H1 (cell line): ENCODE measurements around the gene CAMTA1.

Experiments
- CTCF ChIP-seq, 3 experiments: IDR thresholded peaks; 1 replicate in 2 of 3; 2 replicates in 1 of 3; pipeline versions ENCODE4 v1.5.1 to v1.6.1; 2011; ENCODE audit warnings: low read length in 3 of 3, mild to moderate bottlenecking in 3 of 3, inconsistent platforms in 2 of 3, low read depth in 1 of 3, moderate library complexity in 1 of 3; ENCODE audit not compliant: insufficient read depth in 1 of 3; ENCODE audit errors: control extremely low read depth in 1 of 3
- FOSL1 ChIP-seq: IDR thresholded peaks from 2 replicates; pipeline ENCODE4 v1.6.1; 2011; ENCODE audit warnings: mild to moderate bottlenecking, low read depth, low read length, moderate library complexity; ENCODE audit not compliant: insufficient read depth
- GABPA ChIP-seq: IDR thresholded peaks from 2 replicates; pipeline ENCODE4 v1.6.1; 2011; ENCODE audit warnings: mild to moderate bottlenecking, low read length, moderate library complexity, borderline replicate concordance; ENCODE audit not compliant: insufficient read depth
- MAX ChIP-seq: IDR thresholded peaks from 2 replicates; pipeline ENCODE4 v1.6.1; 2012; ENCODE audit warnings: inconsistent platforms
- PHF8 ChIP-seq: fragments of 200-600 bp; sonication (generic); conservative IDR thresholded peaks from 2 replicates; pipeline ENCODE4 v1.7.1; 2012; ENCODE audit warnings: low read depth, mild to moderate bottlenecking, inconsistent platforms, low read length, moderate library complexity

- TF ChIP-seq CTCF (IDR thresholded peaks at IDR 0.05; ENCODE audit: control extremely low read depth in 1 of 3, insufficient read depth in 1 of 3, low read depth in 1 of 3, low read length in 3 of 3) (no peak), PHF8 (no peak), MAX (no peak), FOSL1 (no peak), GABPA (no peak)
Measured at GRCh38 chr1:7362947-7363346, 577.7 kb downstream of the CAMTA1 start.
